ENCODE measurements around the gene STARD13.
"Not testable (repeated sequence)": the region's sequence is repeated elsewhere in the genome, so short reads cannot be mapped to it uniquely, and the experiment has no call there.

STARD13 gene

GRCh38 chr13:33194820-33195692 is 90.5 kb downstream of the STARD13 start:
- DNase-seq: no peak

GRCh38 chr13:33193428-33193974 is 92.1 kb downstream of the STARD13 start:
- no peak for DNase-seq

- no peak for DNase-seq
Observed at GRCh38 chr13:33191425-33192210, 93.9 kb downstream of the STARD13 start.

DNA sequence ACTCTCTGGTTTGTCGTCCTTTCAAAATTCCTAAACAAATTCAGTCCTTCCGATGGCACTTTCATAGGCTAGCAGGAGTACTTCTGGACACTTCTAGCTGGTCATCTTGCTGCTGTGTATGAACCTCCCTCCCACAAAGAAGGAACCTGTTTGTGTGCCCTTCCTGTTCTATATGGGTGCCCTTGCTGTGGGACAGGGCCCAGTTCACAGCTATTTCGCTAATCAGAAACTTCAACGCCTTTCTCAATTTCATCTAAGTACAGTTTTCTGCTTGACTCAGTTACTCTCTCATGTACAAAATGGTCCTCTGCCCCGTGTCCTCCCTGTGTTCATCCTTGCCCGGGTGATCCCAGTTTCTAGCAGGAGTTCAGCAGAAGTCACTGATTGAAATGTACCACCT is 96.1 kb downstream of the STARD13 start:
- no peak for DNase-seq

DNA sequence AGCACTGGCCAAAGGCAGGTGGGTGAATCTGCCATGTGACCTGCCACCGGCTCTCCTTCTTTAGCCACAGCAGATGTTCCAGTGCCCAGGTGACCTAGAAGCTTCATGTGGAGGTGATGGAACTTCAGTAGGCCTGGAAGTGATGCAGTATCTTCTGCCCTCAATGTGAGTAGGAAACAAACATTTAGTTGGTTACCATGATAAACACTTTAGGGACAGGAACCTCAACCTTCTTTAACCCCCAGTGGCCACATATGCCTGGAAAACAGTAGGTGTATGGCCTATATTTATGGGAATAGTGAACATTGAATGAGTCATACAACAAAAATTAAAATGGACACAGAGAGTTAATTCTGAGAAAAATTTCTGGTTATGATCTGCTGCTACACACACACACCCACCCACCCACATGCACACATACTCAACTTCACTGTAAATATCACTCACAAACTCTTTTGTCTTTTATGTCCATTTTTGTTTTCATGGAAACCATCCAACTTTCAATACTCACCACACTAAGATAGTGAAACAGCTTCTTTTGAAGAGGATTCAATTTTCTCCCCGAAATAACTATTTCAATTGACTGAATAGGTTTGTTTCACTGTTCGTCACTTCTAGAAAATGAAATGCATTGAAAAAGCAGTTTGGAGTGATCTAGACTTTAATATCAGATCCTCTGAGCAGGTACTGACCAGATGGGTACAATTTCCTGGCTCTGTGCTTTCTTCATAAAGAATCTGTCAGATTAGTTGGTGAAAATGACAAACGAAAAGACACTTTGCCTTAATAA is 97.3 kb downstream of the STARD13 start:
- no peak for DNase-seq

DNA sequence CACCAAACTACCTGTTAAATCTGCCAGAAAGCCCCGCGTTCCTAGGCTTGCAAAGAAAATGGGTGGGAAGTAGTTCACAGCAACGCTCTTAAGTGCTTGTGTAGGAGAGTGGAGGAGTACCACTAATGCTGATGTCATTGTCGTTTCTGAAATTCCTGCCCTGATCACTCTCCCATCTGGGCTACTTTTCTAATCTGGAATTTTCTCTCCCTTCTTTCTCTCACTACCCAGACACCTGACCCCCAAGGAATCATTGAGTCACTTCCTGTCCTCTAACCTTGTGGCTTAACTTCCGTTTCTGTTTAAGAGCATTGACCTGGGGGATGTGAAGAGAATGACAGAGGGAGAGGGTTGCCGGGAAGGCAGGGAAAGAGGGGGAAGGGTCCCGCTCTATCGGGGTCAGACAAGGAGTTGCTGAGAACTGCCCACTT is 98.7 kb downstream of the STARD13 start:
- DNase-seq: no peak

GRCh38 chr13:33185853-33186252 is 99.7 kb downstream of the STARD13 start:
- no peak for DNase-seq

DNA sequence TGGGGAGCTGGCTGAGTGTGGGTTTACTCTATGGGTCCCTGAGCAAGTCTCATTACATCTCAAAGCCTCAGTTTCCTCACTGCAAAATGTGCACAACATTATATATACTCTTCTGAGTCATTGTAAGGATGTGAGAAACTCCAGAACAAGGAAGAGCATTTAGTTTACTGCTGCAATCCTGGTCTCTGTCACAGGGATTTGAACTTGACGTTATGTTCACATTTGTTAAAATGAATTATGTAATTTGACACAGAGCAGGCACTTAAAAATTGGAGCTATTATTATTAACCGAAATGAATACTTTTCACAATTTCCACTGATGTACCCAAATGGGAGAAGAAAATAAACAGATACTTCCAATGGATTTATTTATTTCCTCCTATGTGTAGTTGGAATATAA is 101.0 kb downstream of the STARD13 start:
- no peak for DNase-seq

GRCh38 chr13:33184112-33184490 is 101.5 kb downstream of the STARD13 start:
- DNase-seq: no peak

- DNase-seq: no peak
Observed at GRCh38 chr13:33183431-33184111, 102.0 kb downstream of the STARD13 start.

DNA sequence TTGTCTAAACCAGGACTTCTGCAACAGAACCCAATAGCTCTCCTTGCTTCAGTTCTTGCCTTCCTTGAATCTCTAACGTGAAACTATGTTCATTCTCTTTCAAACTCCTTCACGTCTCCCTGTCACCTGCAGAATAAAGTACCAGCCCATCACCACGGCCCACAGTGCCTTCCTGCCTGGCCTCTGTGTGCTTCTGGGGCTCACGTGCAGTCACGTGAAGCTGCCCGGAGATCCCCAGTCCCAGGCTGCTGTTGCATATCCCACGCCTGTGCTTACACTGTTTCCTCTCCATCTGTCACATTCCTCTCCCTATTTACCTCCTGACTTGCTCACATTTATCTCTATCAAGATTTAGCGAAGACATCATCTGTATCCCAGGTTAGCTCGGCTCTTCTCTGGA is 102.8 kb downstream of the STARD13 start:
- DNase-seq: no peak

DNA sequence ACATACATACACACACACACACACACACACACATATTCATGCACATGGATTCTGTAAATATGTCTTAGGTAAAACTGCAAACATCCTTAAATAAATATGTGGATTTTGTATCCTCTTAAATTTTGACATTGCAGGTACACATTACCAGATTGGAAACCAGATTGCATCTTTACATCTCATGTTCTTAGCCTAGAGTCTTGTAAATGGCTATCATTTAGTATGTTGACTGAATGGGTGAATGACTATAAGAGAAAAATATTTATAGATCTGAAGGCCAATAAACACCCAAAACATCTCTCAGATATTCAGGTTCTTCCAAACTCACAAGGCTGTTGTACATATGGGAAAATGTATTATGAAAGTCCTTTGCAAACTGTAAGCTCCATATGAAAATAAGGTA is 104.3 kb downstream of the STARD13 start:
- no peak for DNase-seq

GRCh38 chr13:33180122-33180804 is 105.3 kb downstream of the STARD13 start:
- DNase-seq: no peak

DNA sequence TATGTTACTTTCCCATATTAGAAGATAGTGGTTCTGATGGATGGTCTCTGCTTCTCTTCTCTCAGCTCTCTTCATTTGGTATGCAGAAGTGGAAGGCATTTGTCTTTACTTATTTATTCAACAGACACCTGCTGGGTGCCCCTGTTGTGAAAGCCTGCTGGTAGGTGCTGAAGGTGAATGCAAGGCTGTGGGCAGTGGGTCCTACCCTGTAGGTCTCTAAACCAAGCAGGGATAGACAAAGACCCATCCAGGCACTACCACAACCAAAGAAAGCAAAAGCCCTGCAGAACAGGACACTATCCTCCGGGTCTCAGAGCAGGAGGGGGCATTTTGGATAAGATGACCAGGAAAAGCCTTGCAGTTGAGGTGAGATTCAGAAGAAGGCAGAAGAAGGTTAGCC is 106.1 kb downstream of the STARD13 start:
- DNase-seq: no peak

DNA sequence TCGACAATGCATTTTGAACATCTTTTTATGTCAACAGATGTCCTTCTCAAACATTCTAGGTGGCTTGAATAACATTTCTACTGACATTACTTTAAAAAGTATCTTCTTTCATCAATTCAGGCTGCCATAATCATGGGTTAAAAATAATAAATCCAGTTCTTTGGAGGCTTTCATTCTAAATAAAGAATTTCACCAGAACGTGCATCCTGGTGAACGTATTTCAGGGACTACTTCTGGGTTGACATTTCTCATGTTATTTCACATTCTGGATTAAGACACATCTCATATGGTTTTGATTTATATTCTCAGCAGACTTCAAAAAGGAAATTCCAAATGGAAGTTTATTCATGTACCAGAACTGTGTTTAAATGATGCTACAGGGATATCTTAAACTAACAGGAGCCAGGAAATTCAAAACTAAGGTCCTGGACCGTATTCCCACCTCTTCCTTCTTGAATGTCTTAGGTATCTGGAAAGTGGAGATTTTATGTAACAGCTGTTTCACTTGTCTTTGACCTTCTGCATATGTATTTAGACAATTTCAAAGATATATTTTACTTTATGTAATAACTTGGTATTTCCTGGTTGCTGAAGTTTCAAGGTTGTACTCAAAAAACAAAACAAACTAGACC is 107.2 kb downstream of the STARD13 start:
- no peak for DNase-seq

- DNase-seq: not testable (repeated sequence)
Observed at GRCh38 chr13:33177340-33178208, 108.0 kb downstream of the STARD13 start.

- DNase-seq: no peak
Observed at GRCh38 chr13:33176526-33176925, 109.0 kb downstream of the STARD13 start.

DNA sequence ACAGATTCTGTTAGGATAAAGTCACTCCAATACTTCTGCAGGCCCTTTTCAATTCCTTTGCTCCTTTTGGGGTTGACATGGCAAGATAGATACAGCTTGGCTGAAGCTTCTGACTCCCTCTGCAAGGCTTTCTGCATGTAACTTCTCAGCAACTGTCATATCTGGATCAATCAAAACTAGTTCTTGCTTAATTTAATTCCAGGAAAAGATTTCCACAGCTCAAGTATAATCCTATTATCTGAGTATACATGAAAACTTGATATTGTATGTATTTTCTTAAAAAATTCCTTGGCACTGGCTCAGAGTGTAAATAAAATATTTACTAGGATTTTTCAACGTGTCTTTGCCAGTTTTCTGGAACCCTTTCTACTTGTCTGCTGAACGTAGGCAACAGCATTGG is 109.6 kb downstream of the STARD13 start:
- no peak for DNase-seq

DNA sequence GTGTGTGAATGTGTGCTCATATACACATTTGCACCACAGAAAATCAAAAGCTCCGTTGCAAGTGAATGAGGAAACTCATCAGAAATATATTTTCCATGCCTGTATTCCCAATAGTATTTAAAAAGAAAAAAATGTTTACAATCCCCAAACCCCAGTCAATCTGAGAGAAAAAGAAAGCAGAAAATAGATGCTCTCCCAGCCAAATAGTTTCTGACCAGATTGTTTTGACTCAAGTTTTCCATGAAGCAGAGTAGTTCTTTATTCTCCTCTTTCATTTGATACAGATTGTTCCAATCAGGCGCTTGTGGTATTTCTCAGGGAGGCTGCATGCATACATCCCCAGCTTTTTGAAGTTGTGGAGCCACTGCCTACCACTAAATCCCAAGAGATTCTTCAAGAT is 110.6 kb downstream of the STARD13 start:
- DNase-seq: no peak

- DNase-seq: no peak
Observed at GRCh38 chr13:33174491-33174890, 111.1 kb downstream of the STARD13 start.

Data from CD4-positive, alpha-beta T cell treated with Interleukin-17A for 1 hour (primary cell).